Endodermal cell (in vitro differentiated cells): ENCODE measurements around the gene TMOD4. TPM values are rescaled to one million over a fixed set of nuclear protein-coding genes. Genes with fewer than 3 reads are reported as not detected.

ENCODE experiments used
- DNase-seq: peaks from one replicate; pipeline ENCODE4 v3.0.0-alpha.2; 2017
- H3K27ac ChIP-seq: 2 replicates; pipeline ENCODE4 v1.5.1; 2013; ENCODE audit warnings: mild to moderate bottlenecking, low read depth, low read length, moderate library complexity
- H3K27me3 ChIP-seq: 2 replicates; pipeline ENCODE4 v1.6.1; 2013; ENCODE audit warnings: mild to moderate bottlenecking, low read length, moderate library complexity; ENCODE audit not compliant: insufficient read depth, control insufficient read depth, poor library complexity, severe bottlenecking
- H3K36me3 ChIP-seq: 2 replicates; pipeline ENCODE4 v1.7.0; 2013; ENCODE audit warnings: mild to moderate bottlenecking, low read length, moderate library complexity; ENCODE audit not compliant: control insufficient read depth, insufficient read depth
- H3K4me1 ChIP-seq: one replicate; pipeline ENCODE4 v1.7.0; 2013; ENCODE audit warnings: low read length; ENCODE audit not compliant: control insufficient read depth, insufficient read depth
- H3K4me3 ChIP-seq: 2 replicates; pipeline ENCODE4 v1.5.1; 2013; ENCODE audit warnings: mild to moderate bottlenecking, low read length, moderate library complexity
- H3K9ac ChIP-seq: 2 replicates; pipeline ENCODE4 v1.6.1; 2013; ENCODE audit warnings: mild to moderate bottlenecking, low read length, moderate library complexity; ENCODE audit not compliant: poor library complexity, severe bottlenecking; ENCODE audit errors: extremely low read depth
- H3K9me3 ChIP-seq: 2 replicates; pipeline ENCODE4 v1.6.1; 2013; ENCODE audit warnings: mild to moderate bottlenecking, low read length, moderate library complexity; ENCODE audit not compliant: control insufficient read depth
- H3K27ac Mint-ChIP-seq: 2 replicates; pipeline ENCODE4 v1.8.0; 2020; ENCODE audit warnings: mixed read lengths
- H3K27me3 Mint-ChIP-seq: 2 replicates; pipeline ENCODE4 v1.8.0; 2021; ENCODE audit warnings: mild to moderate bottlenecking, mixed read lengths; ENCODE audit not compliant: insufficient read depth
- H3K36me3 Mint-ChIP-seq: 2 replicates; pipeline ENCODE4 v1.8.0; 2020; ENCODE audit warnings: low read depth, mixed read lengths
- H3K4me1 Mint-ChIP-seq: 2 replicates; pipeline ENCODE4 v1.8.0; 2020; ENCODE audit warnings: mixed read lengths
- H3K4me3 Mint-ChIP-seq: 2 replicates; pipeline ENCODE4 v1.8.0; 2020; ENCODE audit warnings: mild to moderate bottlenecking, moderate library complexity, mixed read lengths
- H3K9me3 Mint-ChIP-seq: 2 replicates; pipeline ENCODE4 v1.8.0; 2020; ENCODE audit warnings: mild to moderate bottlenecking, mixed read lengths
- CTCF ChIP-seq: fragments of 200-600 bp; sonication (generic); conservative IDR thresholded peaks from 2 replicates; pipeline ENCODE4 v1.5.0; 2021; ENCODE audit warnings: antibody characterized with exemption, mild to moderate bottlenecking
- WGBS, 2 experiments: methylation state at CpG; one replicate each; pipeline versions ENCODE4 v1.1.5 to v1.1.7; 2013; ENCODE audit warnings: missing lambda C conversion rate in 2 of 2, mixed read lengths in 1 of 2; ENCODE audit not compliant: insufficient coverage in 1 of 2, insufficient read length in 1 of 2; 5-methylcytosine and 5-hydroxymethylcytosine counted together
- total RNA-seq, 2 donors: library from RNA; stranded (reverse); fragmentation: NEBNext Ultra II Directional in 1 of 2; extraction: Animal tissue kit (Norgen Biotek cat#: 25700) in 1 of 2; gene quantifications; 2 replicates in 1 of 2; 3 replicates in 1 of 2; pipeline ENCODE4 v1.2.1, GENCODE V29; 2021

Gene TMOD4
- total RNA-seq, 2 donors from 2014 or later, result 1.0 to 1.9 TPM

GRCh38 chr1:151175041-151175741, 590 bp downstream of the TMOD4 start:
- DNase-seq, result no peak
- Histone ChIP-seq H3K9me3 (no peaks in the 10 kb centered on the region), H3K27ac (no peak overlapping the region), H3K36me3 (peaks cover 56% of the 10 kb centered on the region), H3K4me1 (no peaks in the 10 kb centered on the region), H3K4me3 (no peak overlapping the region), H3K27me3 (no peaks in the 10 kb centered on the region), H3K9ac (no peak overlapping the region)
- Mint-ChIP-seq H3K27me3 (no peaks in the 10 kb centered on the region), H3K27ac (no peak overlapping the region), H3K4me3 (no peak overlapping the region), H3K4me1 (peaks cover 4% of the 10 kb centered on the region), H3K36me3 (peaks cover 55% of the 10 kb centered on the region), H3K9me3 (no peaks in the 10 kb centered on the region)
- WGBS, 2 experiments, result 85 to 93% methylated on average over 4 to 5 of the region's 6 CpGs
- TF ChIP-seq CTCF, result no peak

- Histone ChIP-seq H3K4me1 (peaks cover 5% of the 10 kb centered on the region), H3K27ac (no peak overlapping the region), H3K9me3 (no peaks in the 10 kb centered on the region), H3K36me3 (peaks cover 49% of the 10 kb centered on the region), H3K27me3 (no peaks in the 10 kb centered on the region), H3K4me3 (no peak overlapping the region), H3K9ac (no peak overlapping the region)
- H3K36me3 Mint-ChIP-seq, result peaks cover 48% of the 10 kb centered on the region
- WGBS, 2 experiments, result 84 to 93% methylated on average over 3 to 5 of the region's 5 CpGs
- no peaks in the 10 kb centered on the region for H3K9me3 Mint-ChIP-seq
- peaks cover 7% of the 10 kb centered on the region for H3K4me1 Mint-ChIP-seq
- peak overlapping the region; percentile 93 for H3K27ac Mint-ChIP-seq
- no peak for TF ChIP-seq CTCF
- DNase-seq, result no peak
- no peak overlapping the region for H3K4me3 Mint-ChIP-seq
- no peaks in the 10 kb centered on the region for H3K27me3 Mint-ChIP-seq
Measured at GRCh38 chr1:151171190-151171589, 4.6 kb downstream of the TMOD4 start.

- no peaks in the 10 kb centered on the region for H3K27me3 Mint-ChIP-seq
Measured at GRCh38 chr1:151167116-151167515, 8.7 kb downstream of the TMOD4 start.

More at GRCh38 chr1:151167116-151167515, 8.7 kb downstream of the TMOD4 start:
- Mint-ChIP-seq H3K36me3 (peaks cover 25% of the 10 kb centered on the region), H3K9me3 (no peaks in the 10 kb centered on the region), H3K4me3 (peak overlapping the region; percentile 91), H3K4me1 (peaks cover 18% of the 10 kb centered on the region), H3K27ac (no peak overlapping the region)
- Histone ChIP-seq H3K27me3 (no peaks in the 10 kb centered on the region), H3K4me1 (peaks cover 5% of the 10 kb centered on the region), H3K4me3 (peak overlapping the region; percentile 95), H3K36me3 (peaks cover 28% of the 10 kb centered on the region), H3K9me3 (no peaks in the 10 kb centered on the region), H3K27ac (no peak overlapping the region), H3K9ac (peak overlapping the region; percentile 70)
- WGBS, 2 experiments, result 91 to 96% methylated on average over 4 to 6 of the region's 6 CpGs
- no peak for TF ChIP-seq CTCF
- no peak for DNase-seq
